NT2/D1 (cell line): ENCODE measurements around the gene DHDDS.

Experiments
- SUZ12 ChIP-seq: IDR thresholded peaks from 2 replicates; pipeline ENCODE4 v1.6.1; 2011; ENCODE audit not compliant: insufficient read length, insufficient read depth; ENCODE audit errors: extremely low read depth
- YY1 ChIP-seq: IDR thresholded peaks from 2 replicates; pipeline ENCODE4 v1.6.1; 2011; ENCODE audit not compliant: insufficient read length, insufficient read depth
- ZNF274 ChIP-seq: IDR thresholded peaks from 2 replicates; pipeline ENCODE4 v1.6.1; 2011; ENCODE audit warnings: mild to moderate bottlenecking, low read depth, low read length

- no peak for TF ChIP-seq ZNF274
- no peak for TF ChIP-seq SUZ12
- TF ChIP-seq YY1: no peak
Observed at GRCh38 chr1:26450908-26451307, 18.8 kb downstream of the DHDDS start.
